Head of caudate nucleus (tissue), 42 donors: ENCODE results near the gene PGGT1B.

Experiments used
- DNase-seq, 42 donors: peaks; one replicate each; pipeline versions ENCODE4 v3.0.0 to v3.0.0-alpha.2; 2020 to 2021; ENCODE audit warnings: mixed read lengths in 7 of 42
- intact Hi-C: fragments of 100-400 bp; cut with DNase I; formaldehyde crosslinking; loops from one replicate; pipeline ENCODE4 v1.15.0; 2022

PGGT1B gene

GRCh38 chr5:115262321-115263077 lies at the start of gene PGGT1B:
Gene PGGT1B, minus strand, starts transcription at chr5:115262877. Its CDS starts 26 bp downstream, at chr5:115262851.
- intact Hi-C loops = no loop called here
- DNase-seq = peak; percentile 87 to 97 (median 93)

GRCh38 chr5:115309751-115310370 lies 47.2 kb upstream of the PGGT1B start:
- intact Hi-C loops = loop anchor here (5.0 to 10.0 kb wide), 3 partner anchors 267 to 535 kb away; partner anchors contain the start of genes AP3S1 and ATG12
- DNase-seq = no peak

- DNase-seq = no peak
- intact Hi-C loops = loop anchor here (5.0 to 10.0 kb wide), 2 partner anchors 278 to 536 kb away; partner anchors contain the start of genes AP3S1 and ATG12
Observed at GRCh38 chr5:115308815-115309214, 46.1 kb upstream of the PGGT1B start.

- intact Hi-C loops = loop anchor here (5.0 to 10.0 kb wide), 2 partner anchors 281 to 539 kb away; partner anchors contain the start of genes AP3S1 and ATG12
- no peak for DNase-seq
Observed at GRCh38 chr5:115306011-115306536, 43.4 kb upstream of the PGGT1B start.

- no peak for DNase-seq
- intact Hi-C loops = loop anchor here (10.0 kb wide), 1 partner anchor 540 kb away; the partner anchor contains the start of genes AP3S1 and ATG12
Observed at GRCh38 chr5:115304496-115304895, 41.8 kb upstream of the PGGT1B start.

GRCh38 chr5:115298811-115299210 lies 36.1 kb upstream of the PGGT1B start:
- no peak for DNase-seq
- intact Hi-C loops = no loop called here

- intact Hi-C loops = no loop called here
- DNase-seq = no peak
Observed at GRCh38 chr5:115297031-115297430, 34.4 kb upstream of the PGGT1B start.

GRCh38 chr5:115296124-115297022 lies 33.7 kb upstream of the PGGT1B start, which contains the start of gene CCDC112:
Gene CCDC112, minus strand, starts transcription at chr5:115296654. Its CDS starts 111 bp downstream, at chr5:115296543.
- intact Hi-C loops = no loop called here
- DNase-seq = peak; percentile 56 to 97 (median 88)

- intact Hi-C loops = no loop called here
- peak in 1 of 42 donors; percentile 6 for DNase-seq
Observed at GRCh38 chr5:115295777-115296123, 33.1 kb upstream of the PGGT1B start.

- DNase-seq = no peak
- intact Hi-C loops = no loop called here
Observed at GRCh38 chr5:115291397-115291796, 28.7 kb upstream of the PGGT1B start.

GRCh38 chr5:115289104-115289503 lies 26.4 kb upstream of the PGGT1B start:
- intact Hi-C loops = no loop called here
- no peak for DNase-seq

- DNase-seq = no peak
- intact Hi-C loops = no loop called here
Observed at GRCh38 chr5:115284021-115284420, 21.3 kb upstream of the PGGT1B start.

- DNase-seq = no peak
- intact Hi-C loops = no loop called here
Observed at GRCh38 chr5:115282131-115282530, 19.5 kb upstream of the PGGT1B start.

GRCh38 chr5:115274584-115274983 lies 11.9 kb upstream of the PGGT1B start:
- intact Hi-C loops = no loop called here
- no peak for DNase-seq

- no peak for DNase-seq
- intact Hi-C loops = no loop called here
Observed at GRCh38 chr5:115272297-115272958, 9.8 kb upstream of the PGGT1B start.

- no peak for DNase-seq
- intact Hi-C loops = no loop called here
Observed at GRCh38 chr5:115271295-115272050, 8.8 kb upstream of the PGGT1B start.

- intact Hi-C loops = no loop called here
- DNase-seq = no peak
Observed at GRCh38 chr5:115267617-115268016, 4.9 kb upstream of the PGGT1B start.

GRCh38 chr5:115265220-115265619 lies 2.5 kb upstream of the PGGT1B start:
- intact Hi-C loops = no loop called here
- no peak for DNase-seq
